SK-N-MC (cell line): ENCODE measurements around the gene RYR2.

Source experiments
- EZH2 ChIP-seq: fragments of 200-600 bp; sonication (generic); IDR thresholded peaks from one replicate; pipeline ENCODE4 v1.6.1; 2017; ENCODE audit warnings: antibody characterized with exemption
- POLR2AphosphoS5 ChIP-seq: IDR thresholded peaks from 2 replicates; pipeline ENCODE4 v1.6.1; 2012; ENCODE audit warnings: mild to moderate bottlenecking, low read depth, low read length, borderline replicate concordance

DNA sequence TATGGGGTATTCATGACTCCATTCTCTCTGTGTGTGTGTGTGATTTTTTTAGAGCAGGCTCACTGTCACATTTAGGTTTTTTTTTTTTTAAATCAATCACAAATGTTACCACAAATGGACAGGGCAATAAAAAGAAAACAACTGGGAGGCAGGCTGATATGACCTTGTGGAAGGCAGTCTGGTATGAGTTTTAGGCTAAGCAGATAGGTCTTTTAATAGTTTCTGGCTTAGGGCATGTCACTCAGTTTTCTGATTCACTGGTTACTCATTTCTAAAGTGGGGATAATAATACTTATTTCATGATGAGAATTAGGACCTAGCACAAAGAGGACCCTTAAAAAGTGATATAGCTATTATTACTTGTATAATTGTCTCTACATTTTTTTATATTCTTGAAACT lies 278.9 kb downstream of the RYR2 start:
- TF ChIP-seq EZH2 (no peak), POLR2AphosphoS5 (no peak)
